Mammary epithelial cell (primary cell): ENCODE data around the gene KLC3.

Experiments
- CTCF ChIP-seq, 2 donors: IDR thresholded peaks in 1 of 2; conservative IDR thresholded peaks in 1 of 2; 2 replicates each; pipeline ENCODE4 v1.5.1; 2011 to 2012; ENCODE audit warnings: inconsistent platforms in 2 of 2, low read length in 2 of 2, mild to moderate bottlenecking in 2 of 2, control low read depth in 1 of 2, low read depth in 1 of 2; ENCODE audit not compliant: insufficient read depth in 1 of 2; ENCODE audit errors: extremely low read depth in 1 of 2
- EZH2 ChIP-seq: IDR thresholded peaks from 2 replicates; pipeline ENCODE4 v1.6.1; 2012; ENCODE audit warnings: low read length, inconsistent platforms, borderline replicate concordance

- TF ChIP-seq CTCF (conservative IDR thresholded peaks at IDR 0.05 in 1 of 2, IDR thresholded peaks at IDR 0.05 in 1 of 2; ENCODE audit: extremely low read depth in 1 of 2, insufficient read depth in 1 of 2, low read depth in 1 of 2, low read length in 2 of 2) (no peak), EZH2 (no peak)
Measured at GRCh38 chr19:45299719-45300118, 40.8 kb upstream of the KLC3 start.
